PC-3 (cell line): ENCODE data around the gene USP12. TPM values are rescaled to one million over a fixed set of nuclear protein-coding genes. Genes with fewer than 3 reads are reported as not detected.

ENCODE experiments used
- ATAC-seq: fragments of 200-7000 bp; cut with Tn5 transposase; 2 replicates; pipeline ENCODE4 v1.9.1; 2020; ENCODE audit warnings: mild to moderate bottlenecking, moderate library complexity
- BruUV-seq: library from RNA; stranded (reverse); fragments of 400-500 nt; replicated peaks from 2 replicates; lab custom pipeline; 2021; lab: Mats Ljungman, UMichigan
- CTCF ChIA-PET: fragments of 300-600 bp; sonication (Branson Sonifier 250); formaldehyde crosslinking; loops from one replicate; lab custom pipeline; 2022; ENCODE audit warnings: antibody characterized with exemption; lab: Charles Lee
- POLR2A ChIA-PET: fragments of 300-600 bp; sonication (Branson Sonifier 250); formaldehyde crosslinking; loops from one replicate; lab custom pipeline; 2022; ENCODE audit warnings: antibody characterized with exemption; ENCODE audit not compliant: unreplicated experiment; lab: Charles Lee
- DNase-seq: peaks from one replicate; pipeline ENCODE4 v3.0.0-alpha.2; 2015
- H2AFZ ChIP-seq: fragments of 300-600 bp; sonication (generic); 2 replicates; pipeline ENCODE4 v1.6.0; 2016; ENCODE audit warnings: antibody characterized with exemption, low read length
- H3F3A ChIP-seq: fragments of 300-600 bp; sonication (generic); one replicate; pipeline ENCODE4 v1.6.0; 2017; ENCODE audit warnings: antibody characterized with exemption, low read length, control low read depth, mild to moderate bottlenecking; ENCODE audit not compliant: unreplicated experiment
- H3K27ac ChIP-seq: fragments of 300-600 bp; sonication (generic); 2 replicates; pipeline ENCODE4 v1.5.1; 2016; ENCODE audit warnings: mild to moderate bottlenecking, low read length
- H3K27me3 ChIP-seq: fragments of 300-600 bp; sonication (generic); 2 replicates; pipeline ENCODE4 v1.6.1; 2016; ENCODE audit warnings: low read length, mixed read lengths
- H3K36me3 ChIP-seq: fragments of 300-600 bp; sonication (generic); 2 replicates; pipeline ENCODE4 v1.6.1; 2016; ENCODE audit warnings: low read depth, mixed run types, low read length, mixed read lengths
- H3K4me1 ChIP-seq: fragments of 300-600 bp; sonication (generic); 2 replicates; pipeline ENCODE4 v1.5.1; 2016; ENCODE audit warnings: low read length; ENCODE audit not compliant: insufficient read depth
- H3K4me2 ChIP-seq: fragments of 300-600 bp; sonication (generic); 2 replicates; pipeline ENCODE4 v1.6.0; 2016; ENCODE audit warnings: low read length
- H3K4me3 ChIP-seq: fragments of 300-600 bp; sonication (generic); 2 replicates; pipeline ENCODE4 v1.5.1; 2016; ENCODE audit warnings: mild to moderate bottlenecking, low read length, mixed read lengths
- H3K79me2 ChIP-seq: fragments of 300-600 bp; sonication (generic); 2 replicates; pipeline ENCODE4 v1.6.1; 2017; ENCODE audit warnings: low read length, mixed read lengths
- H3K9ac ChIP-seq: fragments of 300-600 bp; sonication (generic); 2 replicates; pipeline ENCODE4 v1.6.0; 2016; ENCODE audit warnings: mild to moderate bottlenecking, low read length
- H3K9me2 ChIP-seq: fragments of 300-600 bp; sonication (generic); replicated peaks from 2 replicates; pipeline ENCODE4 v1.6.1; 2016; ENCODE audit warnings: mixed run types, low read length, mixed read lengths
- H3K9me3 ChIP-seq: fragments of 300-600 bp; sonication (generic); 2 replicates; pipeline ENCODE4 v1.6.1; 2016; ENCODE audit warnings: low read length, mixed read lengths
- H4K20me1 ChIP-seq: fragments of 300-600 bp; sonication (generic); 2 replicates; pipeline ENCODE4 v1.6.1; 2016; ENCODE audit warnings: low read length, mixed read lengths
- EZH2 ChIP-seq: fragments of 300-600 bp; sonication (generic); IDR thresholded peaks from one replicate; pipeline ENCODE4 v1.6.1; 2017; ENCODE audit warnings: antibody characterized with exemption, mild to moderate bottlenecking, low read length; ENCODE audit not compliant: unreplicated experiment
- EZH2phosphoT487 ChIP-seq: fragments of 300-600 bp; sonication (generic); IDR thresholded peaks from 2 replicates; pipeline ENCODE4 v1.6.1; 2018; ENCODE audit warnings: mild to moderate bottlenecking, antibody characterized with exemption, low read length, borderline replicate concordance
- intact Hi-C: fragments of 100-400 bp; cut with micrococcal nuclease; formaldehyde crosslinking; loops from 2 replicates; pipeline ENCODE4 v1.9.0; 2023
- total RNA-seq: library from RNA; depleted of rRNA; stranded (reverse); fragments of >200 nt; gene quantifications from 2 replicates; pipeline ENCODE4 v1.2.3, GENCODE V29; 2014
- TF ChIP-seq, protein P1 (sequence below): fragments of 300-600 bp; sonication (generic); conservative IDR thresholded peaks from 2 replicates; pipeline ENCODE4 v1.5.1; 2017; ENCODE audit warnings: antibody characterized with exemption, low read depth, mild to moderate bottlenecking, low read length

The USP12 gene
- total RNA-seq, 1 experiment from 2014 or later: 24.2 TPM

DNA sequence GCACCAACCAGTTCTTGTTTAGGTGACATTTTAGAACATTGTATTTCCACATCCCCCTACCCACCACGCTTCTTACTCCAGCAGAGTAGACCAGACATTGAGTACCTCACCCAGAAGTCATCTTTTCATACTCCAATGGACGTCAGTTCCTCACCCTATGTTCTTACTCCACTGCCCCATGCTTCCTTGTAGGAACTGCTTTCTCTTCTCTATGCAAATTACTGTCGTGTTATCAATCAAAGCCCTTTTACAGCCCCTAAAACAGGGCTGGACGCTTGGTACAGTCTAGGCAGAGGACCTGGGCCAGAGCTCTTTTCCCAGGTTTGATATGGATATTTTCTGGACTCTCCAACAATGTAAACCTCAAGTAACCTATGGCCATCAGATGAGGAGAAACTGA lies 58.2 kb downstream of the USP12 start:
- no peak overlapping the region for H3K4me3 ChIP-seq
- peaks cover 49% of the 10 kb centered on the region for H3K79me2 ChIP-seq
- ATAC-seq (no peak), DNase-seq (no peak)
- no peak overlapping the region for H3K4me2 ChIP-seq
- H4K20me1 ChIP-seq: peaks cover 17% of the 10 kb centered on the region; the same call in 1 of the 2 replicates
- intact Hi-C loops: no loop called here
- CTCF ChIA-PET: interaction anchor here (0.6 kb wide), 1 partner anchor 157 kb away, joined by 3 read pairs; the partner anchor contains the start of gene RASL11A
- no peaks in the 10 kb centered on the region for H3F3A ChIP-seq
- no peaks in the 10 kb centered on the region for H3K9me3 ChIP-seq
- no peak for TF ChIP-seq EZH2phosphoT487
- TF ChIP-seq, protein P1, sequence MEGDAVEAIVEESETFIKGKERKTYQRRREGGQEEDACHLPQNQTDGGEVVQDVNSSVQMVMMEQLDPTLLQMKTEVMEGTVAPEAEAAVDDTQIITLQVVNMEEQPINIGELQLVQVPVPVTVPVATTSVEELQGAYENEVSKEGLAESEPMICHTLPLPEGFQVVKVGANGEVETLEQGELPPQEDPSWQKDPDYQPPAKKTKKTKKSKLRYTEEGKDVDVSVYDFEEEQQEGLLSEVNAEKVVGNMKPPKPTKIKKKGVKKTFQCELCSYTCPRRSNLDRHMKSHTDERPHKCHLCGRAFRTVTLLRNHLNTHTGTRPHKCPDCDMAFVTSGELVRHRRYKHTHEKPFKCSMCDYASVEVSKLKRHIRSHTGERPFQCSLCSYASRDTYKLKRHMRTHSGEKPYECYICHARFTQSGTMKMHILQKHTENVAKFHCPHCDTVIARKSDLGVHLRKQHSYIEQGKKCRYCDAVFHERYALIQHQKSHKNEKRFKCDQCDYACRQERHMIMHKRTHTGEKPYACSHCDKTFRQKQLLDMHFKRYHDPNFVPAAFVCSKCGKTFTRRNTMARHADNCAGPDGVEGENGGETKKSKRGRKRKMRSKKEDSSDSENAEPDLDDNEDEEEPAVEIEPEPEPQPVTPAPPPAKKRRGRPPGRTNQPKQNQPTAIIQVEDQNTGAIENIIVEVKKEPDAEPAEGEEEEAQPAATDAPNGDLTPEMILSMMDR: no peak
- no peak for TF ChIP-seq EZH2
- POLR2A ChIA-PET: no interaction called here
- H3K9ac ChIP-seq: no peak overlapping the region
- no peak overlapping the region for H2AFZ ChIP-seq
- BruUV-seq: no TSS peak
- H3K27ac ChIP-seq: no peak overlapping the region
- H3K27me3 ChIP-seq: no peaks in the 10 kb centered on the region
- H3K4me1 ChIP-seq: peaks cover 14% of the 10 kb centered on the region
- 0 out of 2 replicates have a peak, but pooled peaks cover 12% of the 10 kb centered on the region for H3K36me3 ChIP-seq
- H3K9me2 ChIP-seq: no peaks in the 10 kb centered on the region

DNA sequence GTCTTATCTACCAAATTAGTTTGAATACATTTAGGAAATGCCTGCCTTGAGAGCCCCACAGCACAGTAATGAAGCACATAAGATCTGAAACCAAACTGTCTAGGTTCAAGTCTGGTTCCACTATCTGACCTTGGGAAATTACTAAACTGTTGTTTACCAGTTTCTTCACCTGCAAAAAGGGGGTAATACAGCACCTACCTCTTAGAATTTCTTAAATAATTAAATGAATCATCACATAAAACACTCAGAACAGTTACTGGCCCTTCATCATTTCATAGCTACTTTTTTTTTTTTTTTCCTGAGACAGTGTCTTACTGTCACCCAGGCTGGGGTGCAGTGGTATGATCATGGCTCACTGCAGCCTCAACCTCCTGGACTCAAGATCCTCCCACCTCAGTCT lies 59.6 kb downstream of the USP12 start:
- CTCF ChIA-PET: no interaction called here
- peaks cover 37% of the 10 kb centered on the region for H3K79me2 ChIP-seq
- H3K4me3 ChIP-seq: no peak overlapping the region
- no peaks in the 10 kb centered on the region for H3K27me3 ChIP-seq
- H3K4me2 ChIP-seq: no peak overlapping the region
- ATAC-seq (peak; percentile 46; the same call in 1 of the 2 replicates), DNase-seq (no peak)
- H2AFZ ChIP-seq: no peak overlapping the region
- 0 out of 2 replicates have a peak, but pooled peaks cover 12% of the 10 kb centered on the region for H3K36me3 ChIP-seq
- no TSS peak for BruUV-seq
- no peaks in the 10 kb centered on the region for H3F3A ChIP-seq
- TF ChIP-seq, protein P1: no peak
- no peak for TF ChIP-seq EZH2
- TF ChIP-seq EZH2phosphoT487: no peak
- H3K4me1 ChIP-seq: peaks cover 10% of the 10 kb centered on the region
- POLR2A ChIA-PET: interaction anchor here (0.6 kb wide), 1 partner anchor 162 kb away, joined by 5 read pairs; no protein-coding TSS in a partner anchor
- no peaks in the 10 kb centered on the region for H3K9me3 ChIP-seq
- intact Hi-C loops: no loop called here
- peaks cover 9% of the 10 kb centered on the region; the same call in 1 of the 2 replicates for H4K20me1 ChIP-seq
- no peak overlapping the region for H3K9ac ChIP-seq
- no peak overlapping the region for H3K27ac ChIP-seq
- no peaks in the 10 kb centered on the region for H3K9me2 ChIP-seq
